ENCODE measurements around the gene ZNF547.

- no peak for TF ChIP-seq CTCF (IDR thresholded peaks at IDR 0.05; ENCODE audit: low read depth, low read length, poor library complexity, severe bottlenecking)
- TF ChIP-seq EZH2phosphoT487 (IDR thresholded peaks at IDR 0.05; ENCODE audit: borderline replicate concordance, low read length): no peak
These were observed 56.1 kb downstream of the ZNF547 start for GRCh38 chr19:57419439-57419838.

All from DOHH2 (cell line).